Jurkat, Clone E6-1 (cell line): Measurements from ENCODE around the gene SAMD4A.
"Not testable (repeated sequence)": the region's sequence is repeated elsewhere in the genome, so short reads cannot be mapped to it uniquely, and the experiment has no call there.

ENCODE experiments used
- DNase-seq: peaks from one replicate; pipeline ENCODE4 v3.0.0-alpha.2; 2011; ENCODE audit warnings: low read depth, low spot score
- H3K4me3 ChIP-seq: 2 replicates; pipeline ENCODE4 v1.5.1; 2011; ENCODE audit warnings: mild to moderate bottlenecking, low read length, control low read depth, moderate library complexity

Gene SAMD4A

GRCh38 chr14:54798465-54799124 lies 231.7 kb downstream of the SAMD4A start:
- no peak for DNase-seq
- no peak overlapping the region for H3K4me3 ChIP-seq

- not testable (repeated sequence) for DNase-seq, H3K4me3 ChIP-seq
These were observed 234.6 kb downstream of the SAMD4A start for GRCh38 chr14:54801482-54801881.

- no peak for DNase-seq
- no peak overlapping the region for H3K4me3 ChIP-seq
These were observed 236.5 kb downstream of the SAMD4A start for GRCh38 chr14:54803396-54803795.

- DNase-seq = no peak
- no peak overlapping the region for H3K4me3 ChIP-seq
These were observed 237.1 kb downstream of the SAMD4A start for GRCh38 chr14:54803926-54804537.

GRCh38 chr14:54804538-54805041 lies 237.7 kb downstream of the SAMD4A start:
- no peak for DNase-seq
- H3K4me3 ChIP-seq = no peak overlapping the region

GRCh38 chr14:54805070-54805444 lies 238.1 kb downstream of the SAMD4A start:
- H3K4me3 ChIP-seq = no peak overlapping the region
- DNase-seq = no peak

GRCh38 chr14:54805445-54806322 lies 238.8 kb downstream of the SAMD4A start:
- peak; percentile 54 for DNase-seq
- H3K4me3 ChIP-seq = no peak overlapping the region

GRCh38 chr14:54806616-54807015 lies 239.7 kb downstream of the SAMD4A start:
- no peak for DNase-seq
- H3K4me3 ChIP-seq = no peak overlapping the region

- no peak for DNase-seq
- no peak overlapping the region for H3K4me3 ChIP-seq
These were observed 240.5 kb downstream of the SAMD4A start for GRCh38 chr14:54807428-54807827.

GRCh38 chr14:54807881-54808280 lies 241.0 kb downstream of the SAMD4A start:
- DNase-seq = no peak
- no peak overlapping the region for H3K4me3 ChIP-seq

GRCh38 chr14:54808326-54809161 lies 241.6 kb downstream of the SAMD4A start:
- no peak for DNase-seq
- H3K4me3 ChIP-seq = no peak overlapping the region

- DNase-seq = no peak
- no peak overlapping the region for H3K4me3 ChIP-seq
These were observed 242.8 kb downstream of the SAMD4A start for GRCh38 chr14:54809767-54810166.

GRCh38 chr14:54812617-54813016 lies 245.7 kb downstream of the SAMD4A start:
- H3K4me3 ChIP-seq = no peak overlapping the region

GRCh38 chr14:54813081-54813480 lies 246.2 kb downstream of the SAMD4A start:
- no peak overlapping the region for H3K4me3 ChIP-seq
- no peak for DNase-seq

More at GRCh38 chr14:54812617-54813016, 245.7 kb downstream of the SAMD4A start:
- DNase-seq = no peak

GRCh38 chr14:54814076-54814475 lies 247.1 kb downstream of the SAMD4A start:
- peak; percentile 28 for DNase-seq

GRCh38 chr14:54815016-54815415 lies 248.1 kb downstream of the SAMD4A start:
- no peak for DNase-seq
- H3K4me3 ChIP-seq = no peak overlapping the region

More at GRCh38 chr14:54814076-54814475, 247.1 kb downstream of the SAMD4A start:
- H3K4me3 ChIP-seq = no peak overlapping the region

- H3K4me3 ChIP-seq = no peak overlapping the region
- no peak for DNase-seq
These were observed 248.6 kb downstream of the SAMD4A start for GRCh38 chr14:54815515-54815914.

GRCh38 chr14:54816450-54816849 lies 249.5 kb downstream of the SAMD4A start:
- H3K4me3 ChIP-seq = no peak overlapping the region
- DNase-seq = no peak

GRCh38 chr14:54817506-54817905 lies 250.6 kb downstream of the SAMD4A start:
- no peak for DNase-seq

More at GRCh38 chr14:54817506-54817905, 250.6 kb downstream of the SAMD4A start:
- no peak overlapping the region for H3K4me3 ChIP-seq
